Left colon (tissue), 2 donors: ENCODE results near the gene HDAC2. TPM values are rescaled to one million over a fixed set of nuclear protein-coding genes. Genes with fewer than 3 reads are reported as not detected.
"Not testable (repeated sequence)": the region's sequence is repeated elsewhere in the genome, so short reads cannot be mapped to it uniquely, and the experiment has no call there.

Experiments used
- ATAC-seq: fragments of 200-7000 bp; cut with Tn5 transposase; one replicate; pipeline ENCODE4 v1.9.1; 2020; ENCODE audit warnings: mild to moderate bottlenecking, moderate library complexity
- DNase-seq, 2 donors: peaks; one replicate each; pipeline ENCODE4 v3.0.0-alpha.2; 2020
- intact Hi-C, 2 donors: fragments of 100-400 bp; cut with DNase I in 1 of 2; cut with micrococcal nuclease in 1 of 2; formaldehyde crosslinking; loops; one replicate each; pipeline versions ENCODE4 v1.11.2 to v1.14.0; 2022; cut with DNase I, micrococcal nuclease
- total RNA-seq, 2 donors: library from RNA; stranded (reverse); fragmentation: NEBNext Ultra II Directional; extraction: Animal tissue kit (Norgen Biotek cat#: 25700); gene quantifications; one replicate each; pipeline ENCODE4 v1.2.1, GENCODE V29; 2021
- donor health status: DM: no; HTN: no; CAD: no.
- donor health status: DM: yes; HTN: yes; CAD: no.

Gene HDAC2
- total RNA-seq, 2 donors from 2014 or later = 59.9 to 62.5 TPM

GRCh38 chr6:113979937-113980336 lies 9.0 kb upstream of the HDAC2 start:
- ATAC-seq (no peak), DNase-seq (no peak)
- intact Hi-C loops = no loop called here

DNA sequence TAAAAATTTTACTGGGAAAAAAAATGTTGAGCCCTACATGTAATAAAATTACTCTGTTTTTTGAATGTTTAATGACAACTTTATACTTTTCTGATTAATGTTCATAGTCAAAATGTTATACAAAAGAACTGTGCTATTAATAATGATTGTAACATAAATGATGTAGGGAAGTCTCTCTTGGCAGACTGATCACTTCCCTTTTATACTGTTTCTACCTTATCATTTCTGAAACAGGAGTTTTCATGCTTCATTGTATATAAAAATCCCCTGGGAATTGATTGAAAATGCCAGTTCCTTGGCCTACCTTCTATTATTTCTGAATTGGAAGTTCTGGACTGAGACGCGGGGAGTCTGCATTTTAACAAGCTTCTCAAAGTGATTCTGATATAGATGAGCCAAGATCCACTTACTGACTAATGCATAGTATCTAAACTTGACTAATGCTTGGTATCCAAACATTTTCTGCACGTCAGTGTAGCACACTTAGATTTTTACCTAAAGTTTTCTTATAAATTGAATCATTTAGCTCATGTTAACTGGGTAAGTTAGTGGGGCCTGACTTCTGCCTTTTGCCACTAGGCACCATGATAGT lies 7.2 kb upstream of the HDAC2 start:
- DNase-seq (no peak), ATAC-seq (no peak)
- intact Hi-C loops = no loop called here

GRCh38 chr6:113976806-113977205 lies 5.9 kb upstream of the HDAC2 start:
- no peak for ATAC-seq
- intact Hi-C loops = no loop called here
- DNase-seq = no peak

DNA sequence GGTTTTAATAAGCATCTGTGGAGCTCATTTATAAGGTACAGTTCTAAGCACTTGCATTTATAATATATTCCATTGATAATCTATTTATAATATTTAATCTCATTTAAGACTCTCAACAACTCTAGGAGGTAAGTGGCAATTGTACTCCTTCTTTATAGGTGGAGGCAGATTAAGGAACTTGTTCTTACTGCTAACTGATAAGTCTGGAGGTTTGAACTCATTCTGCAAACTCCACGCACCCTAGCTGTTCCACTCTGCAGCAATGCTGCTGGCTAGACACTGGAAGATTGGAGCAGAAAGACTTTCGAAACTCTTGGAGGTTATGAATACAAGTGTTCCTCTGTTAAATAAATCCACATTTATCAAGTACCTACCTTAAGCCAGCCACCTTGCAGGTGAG lies 793 bp upstream of the HDAC2 start:
- intact Hi-C loops = no loop called here
- DNase-seq = no peak
- no peak for ATAC-seq

- peak; percentile 64 to 77 for DNase-seq
These were observed 802 bp downstream of the HDAC2 start for GRCh38 chr6:113969888-113970804.

GRCh38 chr6:113968472-113968871 lies 2.5 kb downstream of the HDAC2 start:
- no peak for ATAC-seq
- no peak for DNase-seq
- intact Hi-C loops = no loop called here

More at GRCh38 chr6:113969888-113970804, 802 bp downstream of the HDAC2 start:
- intact Hi-C loops = no loop called here
- ATAC-seq = peak; percentile 63

DNA sequence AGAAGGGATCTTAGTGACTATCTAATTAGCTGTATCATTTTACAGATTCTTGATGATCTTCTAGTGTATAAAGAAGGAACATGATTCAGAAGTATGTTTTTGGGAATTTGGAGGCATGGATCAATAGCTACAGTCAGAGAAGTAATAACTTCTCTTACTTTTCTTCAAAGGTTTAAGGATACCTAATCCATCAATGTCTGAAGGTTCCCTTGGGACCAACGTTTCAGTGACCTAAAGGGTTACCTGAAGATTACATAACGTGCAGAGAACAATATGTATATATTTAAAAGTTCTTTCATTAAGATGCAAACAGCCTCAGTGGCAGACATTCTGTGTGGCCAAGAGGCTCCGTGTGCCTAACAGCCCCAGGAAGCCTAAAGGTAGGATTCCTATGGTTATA lies 3.2 kb downstream of the HDAC2 start:
- DNase-seq = no peak
- intact Hi-C loops = no loop called here
- no peak for ATAC-seq

DNA sequence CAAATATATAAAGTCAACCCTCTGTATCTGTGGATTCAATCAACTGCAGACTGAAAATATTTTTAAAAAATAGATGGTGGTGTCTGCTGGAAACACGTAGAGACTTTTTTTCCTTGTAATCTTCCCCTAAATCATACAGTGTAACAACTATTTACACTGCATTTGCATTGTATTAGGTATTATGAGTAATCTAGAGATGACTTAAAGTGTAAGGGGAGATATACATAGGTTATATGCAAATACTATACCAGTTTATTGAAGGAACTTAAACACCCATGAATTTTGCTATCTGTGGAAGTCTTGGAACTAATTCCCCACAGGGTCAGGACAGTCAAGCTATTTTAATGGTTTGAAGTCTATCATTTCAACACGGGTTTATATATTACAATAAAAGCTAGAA lies 10.2 kb downstream of the HDAC2 start:
- ATAC-seq = no peak
- intact Hi-C loops = no loop called here
- no peak for DNase-seq

DNA sequence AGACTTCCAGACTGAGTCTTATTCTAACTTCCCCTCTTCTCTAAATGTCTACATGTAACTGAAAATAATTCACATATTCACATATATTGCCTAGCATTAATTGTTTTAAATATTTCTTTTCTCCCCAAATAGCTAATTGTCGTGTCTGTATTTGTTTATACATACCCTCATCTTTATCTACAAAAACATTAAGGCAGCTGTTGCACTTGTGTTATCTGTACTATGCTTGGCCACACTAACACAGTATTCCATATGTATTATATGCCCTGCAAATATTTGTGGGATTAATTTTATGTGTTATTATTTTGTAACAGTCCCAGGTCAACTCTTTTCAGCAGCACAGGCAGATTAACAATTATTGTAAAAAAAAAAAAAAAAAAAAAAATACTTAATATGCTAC lies 11.7 kb downstream of the HDAC2 start:
- no peak for ATAC-seq
- DNase-seq = no peak
- intact Hi-C loops = no loop called here

DNA sequence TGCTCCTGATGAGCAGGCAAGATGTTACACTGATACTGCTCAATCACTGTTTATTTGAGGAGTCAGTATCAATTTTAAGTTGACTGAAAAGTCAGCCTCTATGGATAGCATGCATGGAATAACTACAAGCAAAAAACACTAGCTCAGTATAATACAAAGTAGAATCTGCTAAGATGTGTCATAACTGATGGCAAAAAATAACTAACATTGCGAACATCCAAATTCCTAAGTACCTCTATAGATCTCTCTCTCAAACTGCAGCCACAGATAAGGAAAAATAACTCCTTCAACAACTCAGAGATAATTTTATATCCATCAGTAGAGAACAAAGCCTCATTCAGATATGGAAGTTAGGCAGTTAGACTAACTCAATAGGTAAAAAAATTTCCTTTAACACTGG lies 16.3 kb downstream of the HDAC2 start:
- DNase-seq = no peak
- ATAC-seq = no peak
- intact Hi-C loops = no loop called here

- DNase-seq = no peak
- intact Hi-C loops = no loop called here
- no peak for ATAC-seq
These were observed 17.6 kb downstream of the HDAC2 start for GRCh38 chr6:113953346-113953745.

- intact Hi-C loops = no loop called here
- no peak for DNase-seq
- ATAC-seq = no peak
These were observed 21.4 kb downstream of the HDAC2 start for GRCh38 chr6:113949499-113949898.

- DNase-seq = no peak
- intact Hi-C loops = no loop called here
- ATAC-seq = no peak
These were observed 26.2 kb downstream of the HDAC2 start for GRCh38 chr6:113944701-113945100.

DNA sequence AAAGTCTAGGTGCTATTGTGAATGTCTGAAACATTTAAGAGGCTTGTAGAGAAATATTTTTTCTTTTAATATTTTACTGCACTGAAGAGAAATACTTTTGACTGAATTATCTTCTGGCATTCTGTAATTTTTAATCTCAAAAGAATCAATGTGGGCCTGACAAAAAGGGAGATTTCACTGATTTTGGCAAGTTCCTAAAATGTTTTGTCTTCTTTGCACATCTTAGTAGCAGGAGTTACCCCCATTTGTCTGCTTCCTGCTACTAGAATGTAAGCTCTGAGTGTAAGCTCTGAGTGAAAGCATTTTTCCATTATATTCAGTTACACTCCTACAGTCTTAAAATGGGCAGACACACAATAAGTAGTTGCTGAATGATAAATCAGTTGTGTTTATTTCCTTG lies 31.1 kb downstream of the HDAC2 start:
- no peak for DNase-seq
- ATAC-seq = no peak
- intact Hi-C loops = no loop called here

DNA sequence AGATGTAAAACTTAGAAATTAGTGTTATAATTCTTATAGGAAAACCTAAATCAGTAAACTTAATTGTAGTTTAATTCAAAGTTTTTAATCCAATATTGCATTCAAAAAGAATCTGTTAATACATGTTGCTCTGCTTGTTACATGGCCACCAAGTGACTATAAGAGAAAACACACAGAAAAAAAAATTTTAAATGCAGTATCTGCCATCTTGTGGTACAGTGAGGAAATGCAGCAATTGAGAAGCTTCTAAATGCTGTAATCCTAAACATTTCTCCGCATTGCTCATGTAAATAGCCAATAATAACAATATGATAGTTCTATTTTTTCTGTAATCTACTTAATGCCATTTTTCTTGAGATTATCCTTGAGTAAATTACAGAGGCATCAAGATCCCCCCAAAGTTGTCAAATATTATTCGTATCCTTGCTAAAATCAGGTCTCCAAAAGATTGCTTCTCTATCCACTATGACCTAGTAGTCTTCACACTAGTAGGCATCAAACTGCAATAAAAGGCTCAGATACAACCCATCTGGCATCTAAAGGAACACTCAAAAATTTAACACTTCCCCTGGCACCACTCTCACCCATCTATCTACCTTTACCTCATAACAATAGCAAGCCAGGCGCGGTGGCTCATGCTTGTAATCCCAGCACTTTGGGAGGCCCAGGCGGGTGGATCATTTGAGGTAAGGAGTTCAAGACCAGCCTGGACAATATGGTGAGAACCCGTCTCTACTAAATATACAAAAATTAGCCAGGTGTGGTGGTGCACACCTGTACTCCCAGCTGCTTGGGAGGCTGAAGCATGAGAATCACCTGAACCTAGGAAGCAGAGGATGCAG lies 34.6 kb downstream of the HDAC2 start:
- peak; percentile 75 for ATAC-seq
- intact Hi-C loops = no loop called here
- DNase-seq = no peak

DNA sequence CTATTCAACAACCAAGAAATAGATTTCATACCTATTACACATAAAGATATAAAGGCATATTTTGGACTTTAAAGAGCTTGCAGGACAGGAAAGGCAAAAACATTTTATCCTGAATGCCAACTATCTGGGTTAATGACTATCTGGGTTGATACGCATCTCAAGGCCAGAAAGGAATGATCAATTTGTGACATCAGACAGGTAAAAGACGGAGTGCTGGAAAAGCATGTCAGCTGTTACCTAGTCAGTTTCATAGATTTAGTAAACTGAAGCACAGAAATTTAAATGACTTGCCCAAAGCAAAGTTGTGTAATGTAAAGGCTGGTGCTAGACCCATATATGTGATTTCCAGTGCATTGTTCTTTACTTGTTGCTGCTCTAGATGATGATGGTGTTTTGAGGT lies 36.8 kb downstream of the HDAC2 start:
- intact Hi-C loops = no loop called here
- DNase-seq (no peak), ATAC-seq (no peak)

GRCh38 chr6:113931907-113932306 lies 39.0 kb downstream of the HDAC2 start:
- intact Hi-C loops, ATAC-seq: not testable (repeated sequence)

GRCh38 chr6:113930183-113930582 lies 40.8 kb downstream of the HDAC2 start:
- intact Hi-C loops = no loop called here
- ATAC-seq (no peak), DNase-seq (no peak)

More at GRCh38 chr6:113931907-113932306, 39.0 kb downstream of the HDAC2 start:
- not testable (repeated sequence) for DNase-seq

- DNase-seq (no peak), ATAC-seq (no peak)
- intact Hi-C loops = no loop called here
These were observed 43.9 kb downstream of the HDAC2 start for GRCh38 chr6:113927001-113927400.

DNA sequence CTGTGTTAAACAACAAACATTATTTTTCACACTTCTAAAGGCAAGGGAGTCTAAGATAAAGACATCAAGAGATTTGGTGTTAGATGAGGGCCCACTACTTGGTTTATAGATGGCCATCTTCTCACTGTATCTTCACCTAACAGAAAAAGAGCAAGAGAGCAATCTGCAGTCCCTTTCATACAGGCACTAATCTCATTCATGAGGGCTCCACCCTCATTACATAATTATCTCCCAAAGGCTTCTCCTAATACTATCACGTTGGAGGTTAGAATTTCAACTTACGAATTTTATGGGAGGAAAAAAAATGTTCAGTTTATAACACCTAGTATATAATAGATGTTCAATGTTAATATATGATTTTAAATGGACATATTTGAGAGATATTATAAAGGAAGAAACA lies 45.6 kb downstream of the HDAC2 start:
- intact Hi-C loops = no loop called here
- DNase-seq = no peak
- ATAC-seq = no peak
